NB4 (cell line): ENCODE data around the gene INTS12.

Experiments
- CTCF ChIP-seq: IDR thresholded peaks from one replicate; pipeline ENCODE4 v1.5.1; 2012; ENCODE audit warnings: low read depth, low read length
- MAX ChIP-seq: IDR thresholded peaks from 2 replicates; pipeline ENCODE4 v1.6.1; 2011; ENCODE audit warnings: low read depth, low read length
- MYC ChIP-seq: IDR thresholded peaks from 2 replicates; pipeline ENCODE4 v1.6.1; 2011; ENCODE audit warnings: low read depth, low read length
- POLR2A ChIP-seq: IDR thresholded peaks from 2 replicates; pipeline ENCODE4 v1.6.1; 2011; ENCODE audit warnings: mild to moderate bottlenecking; ENCODE audit not compliant: insufficient read length; ENCODE audit errors: extremely low read depth

DNA sequence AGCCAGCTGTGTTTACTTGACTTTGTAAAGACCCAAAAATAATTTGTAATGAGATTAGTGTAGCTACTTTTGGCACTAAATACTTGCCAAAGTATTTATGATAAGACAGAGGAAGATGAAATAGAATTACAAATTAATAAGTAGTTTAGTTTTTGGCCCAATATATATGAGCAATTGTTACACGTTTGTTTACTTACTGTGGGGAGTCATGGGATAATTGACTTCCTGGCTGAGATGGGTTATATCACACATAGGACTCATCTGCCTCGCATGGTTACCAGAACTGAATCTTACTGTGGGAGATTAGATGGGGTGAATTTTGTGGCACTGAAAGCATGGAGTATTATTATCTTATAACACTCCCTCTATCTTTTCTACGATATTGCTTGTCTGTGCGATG is 66.6 kb downstream of the INTS12 start:
- TF ChIP-seq POLR2A (no peak), CTCF (no peak), MAX (no peak), MYC (no peak)
